HPDE6-E6E7 (cell line): ENCODE results near the gene ZNF275.
"Not testable (repeated sequence)": the region's sequence is repeated elsewhere in the genome, so short reads cannot be mapped to it uniquely, and the experiment has no call there.

Experiments used
- DNase-seq: peaks from one replicate; pipeline ENCODE4 v3.0.0; 2011; ENCODE audit warnings: missing footprints; ENCODE audit errors: extremely low spot score

The ZNF275 gene

DNA sequence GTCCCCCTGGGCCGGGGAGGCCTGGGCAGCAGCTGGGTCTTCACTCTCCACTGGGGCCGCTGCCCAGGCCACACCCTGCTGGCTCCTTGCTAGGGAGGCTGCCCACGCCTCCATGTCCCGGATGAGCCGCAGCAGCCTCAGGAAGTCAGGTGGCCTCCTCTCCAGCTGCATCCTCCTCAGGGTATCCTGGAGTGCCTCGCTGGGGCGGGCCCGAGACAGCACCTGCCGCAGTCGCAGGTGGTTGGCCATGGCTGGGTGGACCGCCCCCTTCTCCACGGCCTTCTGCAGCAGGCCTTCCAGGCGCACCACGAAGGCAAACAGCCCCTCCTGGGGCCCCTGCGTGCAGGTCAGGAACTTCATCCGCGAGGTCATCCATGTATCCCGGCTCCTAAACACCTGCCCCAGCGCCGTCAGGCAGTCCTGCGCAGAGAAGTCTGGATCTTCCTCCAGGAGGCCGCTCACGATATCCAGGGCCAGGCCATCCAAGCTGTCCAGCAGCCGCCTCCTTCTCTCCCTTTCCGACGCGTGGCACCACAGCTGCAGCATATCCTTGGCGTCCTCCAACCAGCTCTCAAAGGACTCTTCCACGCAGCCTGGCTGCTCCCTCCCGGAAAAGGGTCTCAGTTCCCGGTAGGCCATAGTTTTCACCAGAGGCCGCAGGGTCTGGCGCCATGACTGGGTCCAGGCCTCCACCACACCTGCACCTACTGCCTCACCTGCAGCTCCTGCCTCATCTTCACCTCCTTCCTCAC, 14.5 kb upstream of the ZNF275 start:
- no peak for DNase-seq

DNA sequence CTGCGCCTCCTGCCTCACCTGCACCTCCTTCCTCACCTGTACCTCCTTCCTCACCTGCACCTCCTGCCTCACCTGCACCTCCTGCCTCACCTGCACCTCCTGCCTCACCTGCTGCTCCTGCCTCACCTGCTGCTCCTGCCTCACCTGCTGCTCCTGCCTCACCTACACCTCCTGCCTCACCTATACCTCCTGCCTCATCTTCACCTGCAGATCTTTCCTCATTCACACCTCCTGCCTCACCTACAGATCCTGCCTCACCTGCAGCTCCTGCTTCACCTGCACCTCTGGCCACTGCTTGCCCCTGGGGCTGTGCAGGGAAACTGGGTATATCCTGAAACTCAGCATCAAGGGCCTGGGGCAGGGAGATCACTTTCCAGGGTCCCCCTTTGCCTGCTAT, 13.9 kb upstream of the ZNF275 start:
- not testable (repeated sequence) for DNase-seq

- no peak for DNase-seq
Measured at GRCh38 chrX:153320555-153321184, 13.3 kb upstream of the ZNF275 start.

DNA sequence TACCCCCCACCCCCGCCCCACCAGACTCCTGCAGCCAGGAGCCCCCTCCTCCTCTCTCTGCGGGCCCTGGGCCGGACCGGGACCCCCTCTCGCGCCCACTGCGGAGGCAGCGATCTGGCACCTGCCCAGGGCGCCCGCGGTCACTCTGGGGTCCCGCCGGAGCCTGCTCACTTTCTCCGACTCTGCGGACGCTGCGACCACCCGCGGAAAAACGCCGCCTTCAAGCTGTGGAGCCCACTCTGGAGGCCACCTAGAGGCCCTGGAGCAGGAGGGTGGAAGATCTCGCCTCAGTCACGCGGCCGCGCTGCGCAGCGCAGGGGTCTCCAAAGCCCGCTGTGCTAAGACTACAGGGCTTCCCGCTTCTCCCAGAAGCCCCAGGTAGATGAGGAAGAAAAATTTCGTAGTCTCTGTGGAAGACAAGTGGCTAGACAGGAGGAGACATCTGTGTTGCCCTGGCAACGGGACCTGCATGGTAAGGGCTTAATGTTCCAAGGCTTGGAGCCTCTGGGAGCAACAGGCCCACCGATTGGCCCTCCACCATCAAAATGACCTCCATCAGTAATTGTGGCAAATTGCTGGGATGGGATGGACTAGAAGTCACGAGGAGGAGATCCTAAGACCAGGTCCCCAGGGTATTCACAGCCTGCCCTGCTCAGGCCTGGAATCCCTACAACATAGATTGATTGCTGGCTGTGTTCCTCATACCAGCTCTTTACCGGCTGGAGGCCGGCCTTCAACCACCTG, 12.4 kb upstream of the ZNF275 start, which contains the start of gene PNMA6F:
Gene PNMA6F (minus strand): TSS at position 387 of the 744 bp plus-strand sequence. CDS start 1,093 bp downstream, outside the sequence.
- no peak for DNase-seq

GRCh38 chrX:153327561-153327960, 6.4 kb upstream of the ZNF275 start:
- DNase-seq, result no peak

DNA sequence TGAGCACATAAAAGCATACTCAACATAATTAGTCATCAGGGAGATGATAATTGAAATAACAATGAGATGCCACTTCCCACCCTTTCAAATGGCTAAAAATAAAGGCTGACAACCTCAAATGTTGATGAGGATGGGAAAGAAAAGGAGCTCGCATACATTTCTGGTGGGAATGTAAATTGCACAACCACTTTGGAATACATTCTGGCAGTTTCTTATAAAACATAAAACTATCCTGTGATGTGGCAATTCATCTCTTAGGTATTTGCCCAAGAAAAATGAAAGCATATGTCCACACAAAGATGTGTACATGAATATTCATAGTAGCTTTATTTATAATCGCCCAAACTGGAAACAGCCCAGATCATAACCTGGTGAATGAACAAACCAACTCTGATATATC, 687 bp upstream of the ZNF275 start:
- DNase-seq, result no peak

- DNase-seq, result no peak
Measured at GRCh38 chrX:153334654-153335295, 822 bp downstream of the ZNF275 start.

DNA sequence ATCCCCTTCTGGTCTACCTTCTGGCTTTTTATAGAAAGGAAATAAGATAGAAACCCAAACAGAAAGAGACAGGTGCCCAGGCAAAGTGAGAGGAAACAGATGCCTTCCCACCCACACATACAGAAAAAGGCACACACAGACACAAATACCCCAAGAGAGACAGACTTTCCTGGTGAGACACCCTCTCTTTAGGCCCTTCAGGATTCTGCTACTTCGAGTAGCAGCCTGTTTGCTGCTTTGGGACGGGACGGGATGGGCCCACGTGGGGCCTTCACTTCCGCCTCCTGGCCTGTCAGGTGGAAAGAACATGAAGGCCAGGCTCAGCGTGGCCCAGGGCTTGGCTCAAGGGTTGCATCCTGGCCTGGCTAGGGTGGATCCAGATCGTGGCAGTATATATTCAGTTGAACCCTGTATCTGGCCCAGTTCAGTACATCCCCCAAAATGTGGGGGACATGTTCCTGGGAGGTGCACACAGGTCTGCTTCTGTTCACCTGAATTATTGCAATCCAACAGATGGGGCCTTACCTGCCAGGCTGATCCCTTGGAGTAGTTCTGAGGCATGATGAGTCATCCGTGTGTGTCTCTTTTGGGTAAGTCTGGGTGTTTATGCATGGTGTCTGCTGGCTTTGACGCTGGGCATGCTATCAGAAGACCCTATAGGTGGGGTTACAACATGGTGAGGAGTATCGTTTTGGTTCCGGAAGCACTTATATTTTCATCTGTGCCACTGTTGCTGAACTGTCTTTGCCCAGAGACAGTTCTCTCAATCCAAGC, 2.4 kb downstream of the ZNF275 start:
- no peak for DNase-seq

- no peak for DNase-seq
Measured at GRCh38 chrX:153336988-153337387, 3.0 kb downstream of the ZNF275 start.

DNA sequence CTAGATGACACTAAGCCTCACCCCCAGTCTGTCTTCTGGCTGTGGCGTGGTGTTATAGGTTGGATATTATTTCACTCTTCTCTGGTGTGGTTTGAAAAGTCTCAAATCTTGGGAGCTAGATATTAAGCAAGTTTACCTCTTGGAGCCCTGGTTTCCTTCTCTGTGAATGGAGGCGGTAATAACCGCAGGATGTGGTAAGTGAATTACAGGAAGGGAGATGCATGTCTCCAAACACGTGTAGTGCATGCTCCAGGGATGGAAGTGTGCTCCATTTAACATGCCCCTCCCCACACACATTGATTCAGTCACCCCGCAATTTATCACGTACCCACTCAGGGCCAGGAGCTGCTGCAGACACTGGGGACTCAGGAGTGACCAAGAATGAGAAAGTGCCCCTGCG, 4.9 kb downstream of the ZNF275 start:
- no peak for DNase-seq

DNA sequence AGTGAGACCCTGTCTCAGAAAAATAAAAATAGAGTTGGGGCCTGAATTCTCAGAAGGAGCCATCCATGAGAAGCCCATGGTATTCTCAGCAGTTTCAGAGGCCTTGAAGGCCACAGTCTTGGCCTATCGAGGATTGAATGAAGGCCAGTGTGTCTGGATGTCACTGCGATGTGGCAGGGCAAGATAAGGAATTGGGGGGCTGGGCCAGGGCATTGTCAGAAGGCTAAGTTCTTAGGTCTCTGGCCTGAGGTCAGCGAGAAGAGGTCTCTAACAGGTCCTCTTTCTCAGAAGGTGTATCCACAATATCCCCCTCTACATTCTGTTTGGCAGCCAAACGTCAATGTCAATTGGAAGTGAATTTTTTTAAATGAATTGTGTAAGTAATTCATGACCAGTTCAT, 5.7 kb downstream of the ZNF275 start:
- DNase-seq, result no peak

- DNase-seq, result no peak
Measured at GRCh38 chrX:153340111-153340510, 6.2 kb downstream of the ZNF275 start.

DNA sequence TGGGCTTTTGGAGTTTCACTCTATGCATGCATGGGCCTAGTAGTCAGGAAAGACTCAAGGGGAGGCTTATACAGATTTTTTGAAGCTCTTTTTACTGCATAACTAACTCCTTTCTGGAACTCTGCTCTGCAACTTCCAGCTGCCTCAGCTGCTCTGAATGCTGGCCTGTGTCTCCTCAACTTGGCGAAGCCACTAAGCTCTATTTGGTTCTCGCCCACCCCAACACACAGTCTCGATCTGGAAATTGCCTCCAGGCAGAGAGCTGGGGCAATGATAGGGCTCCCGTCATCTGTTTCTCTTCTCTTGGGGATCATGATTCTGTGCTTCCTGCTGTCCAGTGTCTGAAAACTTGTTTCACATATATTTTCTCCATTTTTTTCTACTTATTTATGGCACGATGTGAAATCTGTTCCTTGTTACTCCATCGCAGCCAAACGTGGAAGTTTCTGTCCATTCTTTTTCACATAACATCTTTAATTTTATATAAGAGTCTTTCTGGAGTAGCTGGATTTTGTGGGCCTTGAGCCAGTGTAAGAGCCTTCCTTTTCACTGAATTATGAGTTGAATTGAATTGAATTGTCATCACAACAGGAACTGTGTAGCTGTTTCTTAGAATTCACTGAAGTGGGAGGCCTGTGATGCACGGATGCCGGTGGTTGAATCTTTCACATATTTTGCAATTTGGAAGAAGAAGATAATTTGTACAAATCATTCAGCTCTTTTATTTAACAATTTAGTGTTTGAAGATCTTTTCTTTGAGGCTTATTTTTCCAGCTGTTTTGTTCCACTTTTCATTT, 9.0 kb downstream of the ZNF275 start:
- DNase-seq, result no peak

DNA sequence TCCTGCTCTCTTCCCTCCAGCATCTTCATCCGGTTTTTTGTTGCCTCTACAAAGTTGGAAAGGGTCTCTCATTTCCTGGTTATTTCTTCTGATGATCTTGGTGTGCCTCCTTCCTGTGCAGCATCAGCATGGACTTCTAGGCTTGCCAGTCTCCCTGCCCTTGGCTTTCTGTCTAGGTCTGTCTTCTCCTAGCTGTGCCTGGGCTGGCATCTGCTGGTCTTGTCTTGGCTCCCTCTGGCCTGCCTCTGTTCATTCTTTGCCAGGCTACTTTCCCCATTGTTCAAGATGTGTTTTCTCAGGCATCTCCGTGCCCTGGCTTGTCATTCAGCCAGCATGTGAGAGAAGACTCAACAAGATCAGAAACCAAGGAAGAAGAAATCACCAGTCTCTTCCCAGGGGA, 9.7 kb downstream of the ZNF275 start:
- no peak for DNase-seq

DNA sequence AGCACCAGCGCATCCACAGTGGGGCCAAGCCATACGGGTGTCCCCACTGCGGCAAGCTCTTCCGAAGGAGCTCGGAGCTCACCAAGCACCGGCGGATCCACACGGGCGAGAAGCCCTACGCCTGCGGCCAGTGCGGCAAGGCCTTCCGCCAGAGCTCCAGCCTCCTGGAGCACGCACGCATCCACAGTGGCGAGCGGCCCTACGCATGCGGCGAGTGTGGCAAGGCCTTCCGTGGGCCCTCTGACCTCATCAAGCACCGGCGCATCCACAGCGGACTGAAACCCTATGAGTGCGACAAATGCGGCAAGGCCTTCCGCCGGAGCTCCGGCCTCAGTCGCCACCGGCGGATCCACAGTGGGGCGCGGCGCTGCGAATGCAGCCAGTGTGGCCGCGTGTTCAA, 13.6 kb downstream of the ZNF275 start:
- no peak for DNase-seq

DNA sequence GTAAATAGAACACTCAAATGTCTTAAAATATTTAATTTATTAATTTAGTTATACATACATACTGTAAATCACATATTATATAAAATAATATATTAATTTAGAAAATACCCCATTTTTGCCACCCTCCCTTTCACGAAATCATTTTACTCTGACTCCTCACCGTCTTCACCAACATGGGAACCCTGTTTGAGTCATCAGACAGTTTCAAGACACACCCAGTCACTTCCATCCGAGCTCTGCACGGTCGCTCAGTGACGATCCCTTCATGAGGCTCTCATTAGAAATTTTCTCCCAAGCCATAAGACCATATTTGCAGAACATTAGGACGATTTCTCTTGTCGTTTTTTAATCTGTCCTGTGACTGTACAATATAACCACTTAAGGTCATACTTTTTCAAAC, 14.5 kb downstream of the ZNF275 start:
- no peak for DNase-seq

GRCh38 chrX:153349952-153350351, 16.0 kb downstream of the ZNF275 start:
- no peak for DNase-seq

- DNase-seq, result no peak
Measured at GRCh38 chrX:153351981-153352380, 18.0 kb downstream of the ZNF275 start.

GRCh38 chrX:153352858-153353257, 18.9 kb downstream of the ZNF275 start:
- no peak for DNase-seq

DNA sequence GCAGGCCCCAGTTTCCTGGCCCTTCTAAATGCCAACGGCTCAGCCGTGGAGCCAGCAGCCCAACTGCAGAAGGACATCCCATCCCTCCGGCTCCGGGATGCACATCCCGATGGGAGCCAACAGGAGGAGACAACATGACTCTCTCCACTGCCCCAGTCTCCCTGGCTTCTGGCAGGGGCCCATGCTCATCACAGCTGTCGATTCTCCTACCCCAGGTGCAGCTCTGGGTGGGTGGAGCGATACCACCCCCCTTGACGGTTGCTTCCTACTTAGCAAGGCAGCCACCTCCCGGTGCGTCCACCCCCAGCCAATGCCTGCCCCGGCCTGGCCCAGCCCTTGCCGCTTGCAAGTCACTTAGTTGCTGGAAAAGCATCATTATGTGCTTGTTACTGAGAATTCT, 19.5 kb downstream of the ZNF275 start:
- no peak for DNase-seq

DNA sequence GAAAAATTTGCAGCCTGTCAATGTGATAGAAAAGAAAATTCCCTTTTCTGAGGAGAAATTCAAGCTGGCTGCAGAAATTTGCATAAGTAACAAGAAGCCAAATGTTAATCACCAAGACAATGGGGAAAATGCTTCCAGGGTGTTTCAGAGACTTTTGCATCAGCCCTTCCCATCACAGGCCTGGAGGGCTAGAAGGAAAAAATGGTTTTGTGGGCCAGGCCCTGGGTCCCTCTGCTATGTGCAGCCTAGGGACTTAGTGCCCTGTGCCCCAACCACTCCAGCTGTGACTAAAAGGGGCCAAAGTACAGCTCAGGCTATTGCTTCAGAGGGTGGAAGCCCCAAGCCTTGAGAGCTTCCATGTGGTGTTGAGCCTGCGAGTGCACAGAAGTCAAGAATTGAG, 23.9 kb downstream of the ZNF275 start:
- DNase-seq, result no peak
